ENCODE data around the gene CLCN7. TPM values are rescaled to one million over a fixed set of nuclear protein-coding genes. Genes with fewer than 3 reads are reported as not detected.

Gene CLCN7
- total and polyA plus RNA-seq, 2 donors (not counting 3 experiments of a cell fraction or from before 2014, with no cell fraction given): 59.8 to 94.9 TPM

GRCh38 chr16:1474082-1474795, 589 bp downstream of the CLCN7 start:
- TF ChIP-seq EZH2 (IDR thresholded peaks at IDR 0.05; ENCODE audit: borderline replicate concordance, low read depth, low read length, severe bottlenecking): no peak
- TF ChIP-seq MYC (IDR thresholded peaks at IDR 0.05; ENCODE audit: low read depth, low read length): no peak
- no peak for TF ChIP-seq GATA2 (IDR thresholded peaks at IDR 0.05; ENCODE audit: insufficient read depth, insufficient read length, low read depth, low read length)
- no peak for TF ChIP-seq POLR2AphosphoS5 (IDR thresholded peaks at IDR 0.05; ENCODE audit: insufficient read depth, low read depth, low read length)
- no peak for TF ChIP-seq JUN (IDR thresholded peaks at IDR 0.05; ENCODE audit: borderline replicate concordance, insufficient read depth, insufficient read length, low read depth)
- TF ChIP-seq FOS (IDR thresholded peaks at IDR 0.05; ENCODE audit: borderline replicate concordance, insufficient read depth, low read length): no peak
- TF ChIP-seq MAX (IDR thresholded peaks at IDR 0.05; ENCODE audit: insufficient read depth, insufficient read length): no peak
- no peak for TF ChIP-seq POLR2A (IDR thresholded peaks at IDR 0.05; ENCODE audit: low read depth, low read length)
- no peak for TF ChIP-seq CTCF (IDR thresholded peaks at IDR 0.05; ENCODE audit: extremely low read depth in 1 of 2, insufficient read depth in 1 of 2, low read depth in 1 of 2, low read length in 2 of 2)
- CTCF ChIA-PET: no interaction called here
- POLR2A ChIA-PET: no interaction called here
- intact Hi-C loops (cut with micrococcal nuclease) (loop anchor here (2.0 kb wide), 1 partner anchor 53 kb away; the partner anchor contains the start of gene UQCC4), dilution Hi-C loops (cut with MboI; ENCODE audit: extremely low pct_ligation_motif_present, low sequenced_read_pairs) (no loop called here)
- no peaks in the 10 kb centered on the region for H3K27me3 ChIP-seq (ENCODE audit: control insufficient read depth in 2 of 2, insufficient read depth in 2 of 2, low read length in 2 of 2)
- no peaks in the 10 kb centered on the region for H3K9me1 ChIP-seq (replicated peaks; ENCODE audit: control insufficient read depth, extremely low read depth, insufficient read depth, low read length)
- H2AFZ ChIP-seq (ENCODE audit: low read depth, low read length): peak overlapping the region; percentile 74
- peak overlapping the region; percentile 94 for H3K4me2 ChIP-seq (ENCODE audit: insufficient read depth, low read length)
- H3K27ac ChIP-seq (ENCODE audit: insufficient read depth, low read depth, low read length): peak overlapping the region; percentile 55
- no peaks in the 10 kb centered on the region for H4K20me1 ChIP-seq (replicated peaks; ENCODE audit: control insufficient read depth, extremely low read depth, insufficient read depth, low read length)
- no peaks in the 10 kb centered on the region for H3K36me3 ChIP-seq (ENCODE audit: control insufficient read depth in 2 of 2, extremely low read depth in 1 of 2, insufficient read depth in 2 of 2, low read length in 2 of 2)
- peaks cover 21% of the 10 kb centered on the region for H3K79me2 ChIP-seq (ENCODE audit: control insufficient read depth, insufficient read depth, low read length)
- no peak for DNase-seq (ENCODE audit: low read depth, low spot score)
- H3K4me3 ChIP-seq (replicated peaks in 1 of 3; ENCODE audit: insufficient read depth in 1 of 3, low read depth in 1 of 3, low read length in 3 of 3): peak overlapping the region; percentile 46 to 64 (median 60)
- FAIRE-seq: peak; percentile 37
- peaks cover 5% of the 10 kb centered on the region for H3K4me1 ChIP-seq (ENCODE audit: control insufficient read depth, extremely low read depth, insufficient read depth, low read length)
- H3K9ac ChIP-seq (replicated peaks; ENCODE audit: extremely low read depth, insufficient read depth, low read length): peak overlapping the region; percentile 79
- BruUV-seq (replicated peaks): TSS peak; percentile 57
- no peaks in the 10 kb centered on the region for H3K9me3 ChIP-seq (replicated peaks; ENCODE audit: control insufficient read depth, insufficient read depth, low read length)
